ENCODE results near the gene SLC25A18. TPM values are rescaled to one million over a fixed set of nuclear protein-coding genes. Genes with fewer than 3 reads are reported as not detected.

SLC25A18 gene
- total and polyA plus RNA-seq, 10 of the 15 experiments (the other 5 are each of a cell fraction or from before 2014, with no cell fraction given) = 0.03 to 0.09 TPM; not detected in 8

DNA sequence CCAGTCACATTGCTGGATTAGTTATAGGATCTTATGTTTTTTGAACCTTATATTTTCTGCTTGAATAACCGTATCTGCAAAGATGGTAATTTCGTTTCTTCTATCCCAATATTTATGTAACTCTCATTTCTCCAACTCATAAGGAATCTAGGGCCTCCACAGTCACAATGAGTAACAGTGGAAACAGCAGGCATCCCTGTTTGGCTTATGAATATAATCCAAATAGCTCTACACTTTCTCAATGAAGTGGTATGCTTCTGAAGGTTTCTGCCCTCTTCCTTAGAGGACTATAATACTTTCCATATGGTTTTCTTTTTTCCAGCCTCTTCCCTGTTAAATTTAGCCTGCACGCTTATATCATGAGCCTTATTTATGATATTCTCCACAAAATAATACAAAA, 48.8 kb downstream of the SLC25A18 start (continued):
- no peak for TF ChIP-seq CHD2 (IDR thresholded peaks at IDR 0.05; ENCODE audit: borderline replicate concordance, low read depth, low read length)
- TF ChIP-seq, protein P1, sequence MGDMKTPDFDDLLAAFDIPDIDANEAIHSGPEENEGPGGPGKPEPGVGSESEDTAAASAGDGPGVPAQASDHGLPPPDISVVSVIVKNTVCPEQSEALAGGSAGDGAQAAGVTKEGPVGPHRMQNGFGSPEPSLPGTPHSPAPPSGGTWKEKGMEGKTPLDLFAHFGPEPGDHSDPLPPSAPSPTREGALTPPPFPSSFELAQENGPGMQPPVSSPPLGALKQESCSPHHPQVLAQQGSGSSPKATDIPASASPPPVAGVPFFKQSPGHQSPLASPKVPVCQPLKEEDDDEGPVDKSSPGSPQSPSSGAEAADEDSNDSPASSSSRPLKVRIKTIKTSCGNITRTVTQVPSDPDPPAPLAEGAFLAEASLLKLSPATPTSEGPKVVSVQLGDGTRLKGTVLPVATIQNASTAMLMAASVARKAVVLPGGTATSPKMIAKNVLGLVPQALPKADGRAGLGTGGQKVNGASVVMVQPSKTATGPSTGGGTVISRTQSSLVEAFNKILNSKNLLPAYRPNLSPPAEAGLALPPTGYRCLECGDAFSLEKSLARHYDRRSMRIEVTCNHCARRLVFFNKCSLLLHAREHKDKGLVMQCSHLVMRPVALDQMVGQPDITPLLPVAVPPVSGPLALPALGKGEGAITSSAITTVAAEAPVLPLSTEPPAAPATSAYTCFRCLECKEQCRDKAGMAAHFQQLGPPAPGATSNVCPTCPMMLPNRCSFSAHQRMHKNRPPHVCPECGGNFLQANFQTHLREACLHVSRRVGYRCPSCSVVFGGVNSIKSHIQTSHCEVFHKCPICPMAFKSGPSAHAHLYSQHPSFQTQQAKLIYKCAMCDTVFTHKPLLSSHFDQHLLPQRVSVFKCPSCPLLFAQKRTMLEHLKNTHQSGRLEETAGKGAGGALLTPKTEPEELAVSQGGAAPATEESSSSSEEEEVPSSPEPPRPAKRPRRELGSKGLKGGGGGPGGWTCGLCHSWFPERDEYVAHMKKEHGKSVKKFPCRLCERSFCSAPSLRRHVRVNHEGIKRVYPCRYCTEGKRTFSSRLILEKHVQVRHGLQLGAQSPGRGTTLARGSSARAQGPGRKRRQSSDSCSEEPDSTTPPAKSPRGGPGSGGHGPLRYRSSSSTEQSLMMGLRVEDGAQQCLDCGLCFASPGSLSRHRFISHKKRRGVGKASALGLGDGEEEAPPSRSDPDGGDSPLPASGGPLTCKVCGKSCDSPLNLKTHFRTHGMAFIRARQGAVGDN (IDR thresholded peaks at IDR 0.05) = no peak
- TF ChIP-seq MYC (IDR thresholded peaks at IDR 0.05; ENCODE audit: insufficient read depth, insufficient read length, insufficient replicate concordance, low read length, severe bottlenecking) = no peak
- TF ChIP-seq EED (IDR thresholded peaks at IDR 0.05; ENCODE audit: low read depth) = no peak
- no peak for TF ChIP-seq ZNF384 (IDR thresholded peaks at IDR 0.05; ENCODE audit: borderline replicate concordance, low read depth, low read length)
- no peak for TF ChIP-seq CREM (IDR thresholded peaks at IDR 0.05; ENCODE audit: low read depth)

DNA sequence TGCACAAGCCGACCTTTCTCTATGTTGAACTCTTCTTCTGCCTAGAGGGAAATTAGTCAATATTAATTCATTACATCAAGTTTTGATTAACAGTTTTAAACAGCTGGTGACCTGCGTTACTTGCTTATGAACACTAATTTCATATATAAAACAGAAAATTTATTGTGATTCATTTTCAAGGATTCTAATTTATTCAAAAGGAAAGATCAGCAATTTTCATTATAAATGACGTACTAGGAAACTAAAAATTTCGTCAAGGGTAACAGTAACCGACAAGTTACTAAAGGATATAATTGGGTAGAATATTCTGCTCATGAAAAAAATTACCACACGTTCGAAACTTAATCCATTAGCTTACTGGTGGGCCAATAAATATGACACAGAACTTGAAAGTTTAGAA, 50.0 kb downstream of the SLC25A18 start:
- DNase-seq (ENCODE audit: low read depth, low spot score) (no peak), ATAC-seq (no peak), FAIRE-seq (no peak)
- H3K36me3 ChIP-seq (ENCODE audit: control insufficient read depth in 2 of 2, insufficient read depth in 2 of 2, low read length in 1 of 2) = peaks cover 0 to 15% of the 10 kb centered on the region in 2 experiments; a peak in 3 of 4 replicates
- H4K20me1 ChIP-seq (ENCODE audit: control insufficient read depth, insufficient read depth) = no peaks in the 10 kb centered on the region
- H3K79me2 ChIP-seq (ENCODE audit: control insufficient read depth, insufficient read depth, low read length) = no peaks in the 10 kb centered on the region
- H3K9ac ChIP-seq (ENCODE audit: control insufficient read depth, insufficient read depth, low read length) = no peak overlapping the region
- SMC1A ChIA-PET (ENCODE audit: uncharacterized antibody, unreplicated experiment) = no interaction called here
- no peak overlapping the region for H2AFZ ChIP-seq (ENCODE audit: control insufficient read depth, low read depth, low read length)
- intact Hi-C loops (cut with micrococcal nuclease; ENCODE audit: unreplicated experiment) = no loop called here
- H3K27ac ChIP-seq (ENCODE audit: control insufficient read depth, insufficient read depth) = no peak overlapping the region
- no TSS peak for BruUV-seq (replicated peaks)
- H3K4me3 ChIP-seq = no peak overlapping the region
- in situ Hi-C loops (cut with MboI) = no loop called here
- no peak for TF ChIP-seq STAT3 (IDR thresholded peaks at IDR 0.05; ENCODE audit: low read depth, low read length)
- no peak for TF ChIP-seq ASH2L (IDR thresholded peaks at IDR 0.05; ENCODE audit: borderline replicate concordance, low read depth)
- TF ChIP-seq, protein P2, sequence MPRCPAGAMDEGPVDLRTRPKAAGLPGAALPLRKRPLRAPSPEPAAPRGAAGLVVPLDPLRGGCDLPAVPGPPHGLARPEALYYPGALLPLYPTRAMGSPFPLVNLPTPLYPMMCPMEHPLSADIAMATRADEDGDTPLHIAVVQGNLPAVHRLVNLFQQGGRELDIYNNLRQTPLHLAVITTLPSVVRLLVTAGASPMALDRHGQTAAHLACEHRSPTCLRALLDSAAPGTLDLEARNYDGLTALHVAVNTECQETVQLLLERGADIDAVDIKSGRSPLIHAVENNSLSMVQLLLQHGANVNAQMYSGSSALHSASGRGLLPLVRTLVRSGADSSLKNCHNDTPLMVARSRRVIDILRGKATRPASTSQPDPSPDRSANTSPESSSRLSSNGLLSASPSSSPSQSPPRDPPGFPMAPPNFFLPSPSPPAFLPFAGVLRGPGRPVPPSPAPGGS (IDR thresholded peaks at IDR 0.05; ENCODE audit: borderline replicate concordance, insufficient read depth, low read depth, low read length, poor library complexity, severe bottlenecking) = no peak
- no peak for TF ChIP-seq SP1 (IDR thresholded peaks at IDR 0.05; ENCODE audit: low read depth, low read length)
- no peak for TF ChIP-seq RAD51 (IDR thresholded peaks at IDR 0.05)
- no peak for TF ChIP-seq CEBPB (IDR thresholded peaks at IDR 0.05; ENCODE audit: borderline replicate concordance in 1 of 2, low read depth in 2 of 2, low read length in 2 of 2)
- no peak for TF ChIP-seq EGR1 (IDR thresholded peaks at IDR 0.05; ENCODE audit: borderline replicate concordance in 1 of 2, low read depth in 2 of 2, low read length in 2 of 2)
- TF ChIP-seq, protein P3, sequence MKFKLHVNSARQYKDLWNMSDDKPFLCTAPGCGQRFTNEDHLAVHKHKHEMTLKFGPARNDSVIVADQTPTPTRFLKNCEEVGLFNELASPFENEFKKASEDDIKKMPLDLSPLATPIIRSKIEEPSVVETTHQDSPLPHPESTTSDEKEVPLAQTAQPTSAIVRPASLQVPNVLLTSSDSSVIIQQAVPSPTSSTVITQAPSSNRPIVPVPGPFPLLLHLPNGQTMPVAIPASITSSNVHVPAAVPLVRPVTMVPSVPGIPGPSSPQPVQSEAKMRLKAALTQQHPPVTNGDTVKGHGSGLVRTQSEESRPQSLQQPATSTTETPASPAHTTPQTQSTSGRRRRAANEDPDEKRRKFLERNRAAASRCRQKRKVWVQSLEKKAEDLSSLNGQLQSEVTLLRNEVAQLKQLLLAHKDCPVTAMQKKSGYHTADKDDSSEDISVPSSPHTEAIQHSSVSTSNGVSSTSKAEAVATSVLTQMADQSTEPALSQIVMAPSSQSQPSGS (IDR thresholded peaks at IDR 0.05; ENCODE audit: low read length) = no peak
- no peaks in the 10 kb centered on the region for H3K9me3 ChIP-seq (replicated peaks; ENCODE audit: control insufficient read depth, insufficient read depth, low read length)
- RAD21 ChIA-PET (ENCODE audit: unreplicated experiment) = no interaction called here
- WGBS (ENCODE audit: insufficient coverage, insufficient replicate concordance, low lambda C conversion rate, missing lambda C conversion rate) = 97% methylated on average over 7 of the region's 7 CpGs
- POLR2A ChIA-PET = interaction anchor here (0.6 kb wide), 1 partner anchor 436 kb away, joined by 5 read pairs; no protein-coding TSS in a partner anchor
- no peak overlapping the region for H3K4me2 ChIP-seq (ENCODE audit: control insufficient read depth, insufficient read depth)
- H3K27me3 ChIP-seq (replicated peaks in 1 of 2; ENCODE audit: control insufficient read depth in 2 of 2, insufficient read depth in 2 of 2, low read length in 1 of 2) = no peaks in the 10 kb centered on the region
- CTCF ChIA-PET = no interaction called here
- H3K4me1 ChIP-seq (ENCODE audit: control insufficient read depth, insufficient read depth, low read length) = no peaks in the 10 kb centered on the region
